ENCODE measurements around the gene NEUROD2.

- TF ChIP-seq CTCF (IDR thresholded peaks at IDR 0.05; ENCODE audit: low read depth, low read length, missing input control) (no peak), EGR1 (IDR thresholded peaks at IDR 0.05; ENCODE audit: low read depth in 2 of 2) (no peak), NR2F2 (IDR thresholded peaks at IDR 0.05) (no peak), JUND (IDR thresholded peaks at IDR 0.05) (no peak), MAX (IDR thresholded peaks at IDR 0.05) (no peak), REST (IDR thresholded peaks at IDR 0.05) (no peak), TAF1 (conservative IDR thresholded peaks at IDR 0.05) (no peak), ZBTB33 (IDR thresholded peaks at IDR 0.05) (no peak), YY1 (IDR thresholded peaks at IDR 0.05) (no peak), FOXA1 (IDR thresholded peaks at IDR 0.05) (no peak), SP1 (IDR thresholded peaks at IDR 0.05) (no peak)
Observed at GRCh38 chr17:39579318-39580081, 28.2 kb downstream of the NEUROD2 start.

All from liver (tissue), 3 donors.